GM21737 (cell line): ENCODE data around the gene ZNF302.
"Not testable (repeated sequence)": the region's sequence is repeated elsewhere in the genome, so short reads cannot be mapped to it uniquely, and the experiment has no call there.

Experiments used
- ATAC-seq: cut with Tn5 transposase; IDR thresholded peaks from one replicate; pipeline ENCODE4 v1.9.1; 2021; ENCODE audit warnings: mild to moderate bottlenecking, moderate library complexity; ENCODE audit not compliant: unreplicated experiment

ZNF302 gene

GRCh38 chr19:34671972-34672371, 5.5 kb upstream of the ZNF302 start:
- ATAC-seq = no peak

GRCh38 chr19:34673590-34673989, 3.9 kb upstream of the ZNF302 start:
- no peak for ATAC-seq

- no peak for ATAC-seq
Observed at GRCh38 chr19:34675250-34675649, 2.2 kb upstream of the ZNF302 start.

GRCh38 chr19:34675919-34676318, 1.6 kb upstream of the ZNF302 start:
- no peak for ATAC-seq

GRCh38 chr19:34676697-34677385, 637 bp upstream of the ZNF302 start, which contains the start of gene SCGB2B2:
Gene SCGB2B2 (minus strand): TSS chr19:34677159. CDS start chr19:34594563, 82,596 bp downstream.
- peak; percentile 43 for ATAC-seq

- ATAC-seq = no peak
Observed at GRCh38 chr19:34678085-34678412, 571 bp downstream of the ZNF302 start.

- ATAC-seq = no peak
Observed at GRCh38 chr19:34678421-34678820, 943 bp downstream of the ZNF302 start.

GRCh38 chr19:34681478-34681877, 4.0 kb downstream of the ZNF302 start:
- no peak for ATAC-seq

- not testable (repeated sequence) for ATAC-seq
Observed at GRCh38 chr19:34685266-34685665, 7.8 kb downstream of the ZNF302 start.

- ATAC-seq = no peak
Observed at GRCh38 chr19:34686455-34686854, 9.0 kb downstream of the ZNF302 start.

- no peak for ATAC-seq
Observed at GRCh38 chr19:34687348-34687747, 9.9 kb downstream of the ZNF302 start.

GRCh38 chr19:34688592-34688991, 11.1 kb downstream of the ZNF302 start:
- no peak for ATAC-seq

- ATAC-seq = no peak
Observed at GRCh38 chr19:34690372-34690771, 12.9 kb downstream of the ZNF302 start.

GRCh38 chr19:34692549-34692948, 15.1 kb downstream of the ZNF302 start:
- no peak for ATAC-seq

GRCh38 chr19:34707661-34708060, 30.2 kb downstream of the ZNF302 start:
- no peak for ATAC-seq

GRCh38 chr19:34711890-34712289, 34.4 kb downstream of the ZNF302 start:
- no peak for ATAC-seq

GRCh38 chr19:34712395-34713261, 35.1 kb downstream of the ZNF302 start:
- no peak for ATAC-seq

GRCh38 chr19:34713262-34713637, 35.8 kb downstream of the ZNF302 start:
- ATAC-seq = no peak

- ATAC-seq = no peak
Observed at GRCh38 chr19:34715357-34715756, 37.9 kb downstream of the ZNF302 start.

GRCh38 chr19:34722353-34722752, 44.9 kb downstream of the ZNF302 start:
- no peak for ATAC-seq

GRCh38 chr19:34725400-34725799, 47.9 kb downstream of the ZNF302 start:
- no peak for ATAC-seq
